ENCODE measurements around the gene MLLT3. TPM values are rescaled to one million over a fixed set of nuclear protein-coding genes. Genes with fewer than 3 reads are reported as not detected.

The MLLT3 gene
- total RNA-seq, 3 donors from 2014 or later: 8.8 to 30.3 (median 22.6) TPM

DNA sequence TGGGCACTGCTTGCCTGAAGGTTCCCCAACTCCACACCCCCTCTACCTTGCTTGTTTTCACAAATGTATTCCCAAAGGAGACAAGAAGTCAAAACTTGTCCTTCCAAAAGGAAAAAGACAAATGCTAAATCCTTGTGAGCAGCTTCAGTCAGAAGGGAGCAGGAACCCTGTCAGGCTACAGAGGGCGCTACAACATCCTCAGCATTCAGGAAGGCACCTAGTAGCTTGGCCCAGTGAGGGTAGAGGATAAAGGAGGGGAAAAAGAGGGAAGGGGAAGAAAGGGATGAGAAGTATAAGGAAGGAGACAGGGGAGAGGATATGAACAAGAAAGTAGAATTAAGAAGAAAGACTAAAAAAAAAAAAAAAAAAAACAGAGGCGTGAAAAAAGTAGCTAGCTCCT is 97.5 kb downstream of the MLLT3 start:
- no peak overlapping the region for H3K27ac ChIP-seq
- DNase-seq (ENCODE audit: low spot score in 2 of 2): no peak
- H3K9me3 ChIP-seq: no peaks in the 10 kb centered on the region
- H3K4me3 ChIP-seq: no peak overlapping the region
- TF ChIP-seq POLR2AphosphoS5 (IDR thresholded peaks at IDR 0.05) (no peak), POLR2A (IDR thresholded peaks at IDR 0.05) (no peak)
- TF ChIP-seq, protein P1, sequence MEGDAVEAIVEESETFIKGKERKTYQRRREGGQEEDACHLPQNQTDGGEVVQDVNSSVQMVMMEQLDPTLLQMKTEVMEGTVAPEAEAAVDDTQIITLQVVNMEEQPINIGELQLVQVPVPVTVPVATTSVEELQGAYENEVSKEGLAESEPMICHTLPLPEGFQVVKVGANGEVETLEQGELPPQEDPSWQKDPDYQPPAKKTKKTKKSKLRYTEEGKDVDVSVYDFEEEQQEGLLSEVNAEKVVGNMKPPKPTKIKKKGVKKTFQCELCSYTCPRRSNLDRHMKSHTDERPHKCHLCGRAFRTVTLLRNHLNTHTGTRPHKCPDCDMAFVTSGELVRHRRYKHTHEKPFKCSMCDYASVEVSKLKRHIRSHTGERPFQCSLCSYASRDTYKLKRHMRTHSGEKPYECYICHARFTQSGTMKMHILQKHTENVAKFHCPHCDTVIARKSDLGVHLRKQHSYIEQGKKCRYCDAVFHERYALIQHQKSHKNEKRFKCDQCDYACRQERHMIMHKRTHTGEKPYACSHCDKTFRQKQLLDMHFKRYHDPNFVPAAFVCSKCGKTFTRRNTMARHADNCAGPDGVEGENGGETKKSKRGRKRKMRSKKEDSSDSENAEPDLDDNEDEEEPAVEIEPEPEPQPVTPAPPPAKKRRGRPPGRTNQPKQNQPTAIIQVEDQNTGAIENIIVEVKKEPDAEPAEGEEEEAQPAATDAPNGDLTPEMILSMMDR (IDR thresholded peaks at IDR 0.05): no peak
- no peaks in the 10 kb centered on the region for H3K27me3 ChIP-seq
- intact Hi-C loops (cut with DNase I; ENCODE audit: low total_unique reads): no loop called here
- H3K36me3 ChIP-seq: no peaks in the 10 kb centered on the region
- H3K4me1 ChIP-seq: no peaks in the 10 kb centered on the region

DNA sequence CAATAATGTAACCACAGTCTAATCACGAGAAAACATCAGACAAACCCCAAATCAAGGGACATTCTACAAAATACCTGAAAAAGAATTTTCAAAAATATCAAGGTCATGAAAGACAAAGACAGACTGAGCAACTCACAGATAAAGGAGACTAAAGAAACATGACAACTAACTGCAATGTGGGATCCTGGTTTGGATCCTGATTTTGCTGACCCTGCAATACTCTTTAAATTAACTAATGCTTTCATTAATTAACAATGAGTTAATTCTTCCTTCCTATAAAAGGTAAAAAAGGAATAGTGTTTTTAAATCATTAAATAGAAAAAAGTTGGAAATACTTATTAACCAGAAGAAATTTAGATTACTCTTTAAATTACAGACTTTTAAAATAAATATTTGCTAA is 103.6 kb downstream of the MLLT3 start:
- Histone ChIP-seq H3K4me3 (no peak overlapping the region), H3K27ac (no peak overlapping the region), H3K36me3 (no peaks in the 10 kb centered on the region), H3K27me3 (no peaks in the 10 kb centered on the region), H3K4me1 (no peaks in the 10 kb centered on the region), H3K9me3 (no peaks in the 10 kb centered on the region)
- TF ChIP-seq POLR2A (IDR thresholded peaks at IDR 0.05) (no peak), POLR2AphosphoS5 (IDR thresholded peaks at IDR 0.05) (no peak)
- TF ChIP-seq, protein P1 (IDR thresholded peaks at IDR 0.05): no peak
- intact Hi-C loops (cut with DNase I; ENCODE audit: low total_unique reads): no loop called here
- no peak for DNase-seq (ENCODE audit: low spot score in 2 of 2)

DNA sequence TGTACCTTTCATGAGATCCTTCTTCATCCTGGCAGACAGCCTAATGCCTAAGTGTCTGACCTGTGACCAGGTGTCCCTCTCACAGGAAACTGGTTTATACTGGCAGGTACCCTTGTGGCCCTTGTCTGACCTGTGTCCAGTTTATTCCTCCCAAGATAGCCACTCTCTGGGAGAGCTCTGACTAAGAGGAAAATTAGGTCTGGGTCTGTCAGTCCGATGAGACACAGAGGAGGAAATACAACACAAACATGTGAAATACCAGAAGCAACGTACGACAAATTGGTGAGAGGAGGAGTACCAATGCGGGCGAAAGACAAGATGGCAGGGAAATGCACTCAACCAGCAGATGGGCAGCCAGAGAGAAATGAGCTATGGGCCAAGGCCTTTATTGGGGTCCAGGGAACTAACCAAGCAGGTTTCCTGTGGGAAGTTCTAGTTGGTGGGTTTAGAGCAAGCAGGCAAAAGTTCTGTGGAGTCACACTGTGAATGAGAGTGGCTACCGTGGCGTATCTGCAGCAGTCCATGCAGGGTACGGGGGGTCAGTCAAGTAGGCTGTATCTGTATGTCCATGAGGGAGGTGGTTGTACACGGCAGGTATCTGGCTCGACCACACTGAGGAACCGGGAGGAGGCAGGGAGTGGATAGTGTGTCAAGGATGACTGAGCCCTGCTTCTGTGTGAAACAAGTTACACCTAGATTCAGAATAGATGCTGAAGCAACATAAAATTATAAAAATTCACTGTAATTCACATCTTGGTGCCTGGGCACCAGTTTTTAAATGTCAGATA is 109.0 kb downstream of the MLLT3 start:
- Histone ChIP-seq H3K4me3 (no peak overlapping the region), H3K27ac (no peak overlapping the region), H3K36me3 (no peaks in the 10 kb centered on the region), H3K9me3 (no peaks in the 10 kb centered on the region), H3K27me3 (no peaks in the 10 kb centered on the region), H3K4me1 (no peaks in the 10 kb centered on the region)
- DNase-seq (ENCODE audit: low spot score in 2 of 2): no peak
- TF ChIP-seq, protein P1 (IDR thresholded peaks at IDR 0.05): no peak
- no peak for TF ChIP-seq POLR2A (IDR thresholded peaks at IDR 0.05)
- no peak for TF ChIP-seq POLR2AphosphoS5 (IDR thresholded peaks at IDR 0.05)
- intact Hi-C loops (cut with DNase I; ENCODE audit: low total_unique reads): no loop called here

DNA sequence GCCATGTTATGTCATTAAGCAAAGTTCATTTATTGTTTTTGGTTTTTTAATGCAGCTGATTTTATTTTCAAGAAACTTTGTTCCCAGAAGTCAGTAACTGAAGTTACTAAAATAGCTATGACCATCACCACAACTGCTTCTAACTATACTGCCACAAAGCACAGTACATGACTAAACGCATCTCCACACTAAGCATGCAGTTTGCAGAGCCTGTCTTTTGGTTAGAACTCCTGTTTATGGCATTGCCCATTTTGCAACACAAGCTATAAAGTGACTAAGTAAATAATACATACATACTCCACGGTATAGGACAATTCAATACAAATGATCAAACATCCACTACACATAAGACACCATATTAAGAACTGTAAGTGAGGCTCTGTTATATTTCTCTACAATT is 109.7 kb downstream of the MLLT3 start:
- H3K27ac ChIP-seq: no peak overlapping the region
- no peaks in the 10 kb centered on the region for H3K36me3 ChIP-seq
- H3K27me3 ChIP-seq: no peaks in the 10 kb centered on the region
- TF ChIP-seq POLR2AphosphoS5 (IDR thresholded peaks at IDR 0.05) (no peak), POLR2A (IDR thresholded peaks at IDR 0.05) (no peak)
- TF ChIP-seq, protein P1 (IDR thresholded peaks at IDR 0.05): no peak
- no peaks in the 10 kb centered on the region for H3K9me3 ChIP-seq
- no peak for DNase-seq (ENCODE audit: low spot score in 2 of 2)
- no peak overlapping the region for H3K4me3 ChIP-seq
- intact Hi-C loops (cut with DNase I; ENCODE audit: low total_unique reads): no loop called here
- no peaks in the 10 kb centered on the region for H3K4me1 ChIP-seq

DNA sequence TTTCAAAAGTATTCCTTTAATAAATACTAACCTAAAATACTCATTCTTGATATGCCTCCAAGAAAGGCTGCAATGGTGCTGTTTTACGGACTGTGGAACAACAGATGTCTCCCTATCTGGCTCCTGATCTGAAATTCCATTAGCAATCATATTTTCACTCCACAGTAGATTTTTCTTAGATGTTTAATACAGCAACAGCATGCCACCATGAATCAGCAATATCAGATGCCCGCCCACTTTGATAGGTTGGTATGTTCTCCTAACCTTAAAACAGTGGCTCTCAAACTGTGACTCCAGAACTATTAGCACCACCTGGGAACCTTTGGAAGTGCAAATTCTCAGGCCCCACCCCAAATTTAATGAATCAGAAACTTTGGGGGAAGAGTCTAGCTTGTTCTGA is 110.2 kb downstream of the MLLT3 start:
- intact Hi-C loops (cut with DNase I; ENCODE audit: low total_unique reads): no loop called here
- H3K4me1 ChIP-seq: no peaks in the 10 kb centered on the region
- H3K27ac ChIP-seq: no peak overlapping the region
- DNase-seq (ENCODE audit: low spot score in 2 of 2): no peak
- H3K36me3 ChIP-seq: no peaks in the 10 kb centered on the region
- H3K9me3 ChIP-seq: no peaks in the 10 kb centered on the region
- TF ChIP-seq, protein P1 (IDR thresholded peaks at IDR 0.05): no peak
- no peak for TF ChIP-seq POLR2A (IDR thresholded peaks at IDR 0.05)
- no peaks in the 10 kb centered on the region for H3K27me3 ChIP-seq
- no peak overlapping the region for H3K4me3 ChIP-seq
